Effector memory CD8-positive, alpha-beta T cell (primary cell): ENCODE data around the gene TMEM109.
A peak's percentile ranks its signal among the peaks of the same experiment; 100 is the strongest.

Experiments
- ATAC-seq: fragments of 150-1000 bp; cut with Tn5 transposase; replicated peaks from 2 replicates; pipeline ENCODE4 v1.10.0; 2021; ENCODE audit warnings: mild to moderate bottlenecking, moderate library complexity
- DNase-seq, 3 experiments: peaks; one replicate each; pipeline ENCODE4 v3.0.0; 2021
- H3K27ac Mint-ChIP-seq, 2 donors: one replicate each; pipeline ENCODE4 v1.8.0; 2022; ENCODE audit warnings: mild to moderate bottlenecking in 2 of 2, mixed read lengths in 2 of 2, moderate library complexity in 2 of 2
- H3K27me3 Mint-ChIP-seq, 2 donors: one replicate each; pipeline ENCODE4 v1.8.0; 2022; ENCODE audit warnings: mixed read lengths in 2 of 2
- H3K36me3 Mint-ChIP-seq: one replicate; pipeline ENCODE4 v1.8.0; 2022; ENCODE audit warnings: mild to moderate bottlenecking, moderate library complexity, mixed read lengths; ENCODE audit not compliant: insufficient read depth
- H3K4me1 Mint-ChIP-seq, 2 donors: one replicate each; pipeline ENCODE4 v1.8.0; 2022; ENCODE audit warnings: low read depth in 2 of 2, mixed read lengths in 2 of 2
- H3K4me3 Mint-ChIP-seq, 2 donors: one replicate each; pipeline ENCODE4 v1.8.0; 2022; ENCODE audit warnings: mild to moderate bottlenecking in 2 of 2, mixed read lengths in 2 of 2, moderate library complexity in 2 of 2
- H3K9me3 Mint-ChIP-seq, 2 donors: one replicate each; pipeline ENCODE4 v1.8.0; 2022; ENCODE audit warnings: mixed read lengths in 2 of 2

TMEM109 gene

GRCh38 chr11:60910281-60910687 is 3.7 kb upstream of the TMEM109 start:
- Mint-ChIP-seq H3K9me3 (no peaks in the 10 kb centered on the region), H3K4me3 (no peak overlapping the region), H3K27me3 (no peaks in the 10 kb centered on the region), H3K4me1 (peaks cover 40 to 52% of the 10 kb centered on the region in 2 donors), H3K36me3 (peaks cover 20% of the 10 kb centered on the region), H3K27ac (peak overlapping the region in 1 of 2 donors; percentile 28)
- ATAC-seq, result no peak
- no peak for DNase-seq

DNA sequence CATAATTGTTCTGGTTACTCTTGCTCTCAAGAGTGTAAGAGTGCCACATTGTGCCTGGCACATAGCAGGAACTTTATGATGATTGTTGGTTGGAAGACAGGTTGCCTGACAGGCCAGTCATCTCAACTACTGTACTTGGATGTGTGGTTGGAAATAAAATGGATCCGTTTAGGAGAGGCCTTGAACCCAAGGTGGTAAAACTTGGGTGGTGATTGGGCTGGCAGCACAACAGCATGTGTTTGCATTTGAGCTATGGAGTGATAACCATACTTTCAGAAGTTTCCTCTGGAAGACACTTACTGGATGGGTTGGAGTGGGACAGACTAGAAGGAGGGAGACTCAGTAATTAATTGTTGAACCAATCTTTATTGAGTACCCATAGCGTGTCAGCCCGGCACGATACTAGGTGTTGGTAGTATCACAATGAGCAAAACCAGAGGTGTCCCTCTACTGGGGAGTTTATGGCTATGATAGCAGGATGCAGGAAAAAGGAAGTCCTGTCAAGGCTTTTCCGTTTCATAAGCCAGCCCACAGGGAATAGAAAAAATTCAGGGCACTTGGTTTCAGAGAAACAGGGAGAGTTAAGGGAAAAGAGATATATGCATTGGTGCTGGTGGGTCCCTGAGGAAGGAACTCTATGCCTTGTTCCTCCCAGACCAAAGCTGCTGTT is 3.1 kb upstream of the TMEM109 start:
- Mint-ChIP-seq H3K4me3 (no peak overlapping the region), H3K27me3 (no peaks in the 10 kb centered on the region), H3K9me3 (no peaks in the 10 kb centered on the region), H3K27ac (peak overlapping the region; percentile 28 to 91), H3K4me1 (peaks cover 40 to 52% of the 10 kb centered on the region in 2 donors), H3K36me3 (peaks cover 23% of the 10 kb centered on the region)
- no peak for ATAC-seq
- DNase-seq, result no peak

DNA sequence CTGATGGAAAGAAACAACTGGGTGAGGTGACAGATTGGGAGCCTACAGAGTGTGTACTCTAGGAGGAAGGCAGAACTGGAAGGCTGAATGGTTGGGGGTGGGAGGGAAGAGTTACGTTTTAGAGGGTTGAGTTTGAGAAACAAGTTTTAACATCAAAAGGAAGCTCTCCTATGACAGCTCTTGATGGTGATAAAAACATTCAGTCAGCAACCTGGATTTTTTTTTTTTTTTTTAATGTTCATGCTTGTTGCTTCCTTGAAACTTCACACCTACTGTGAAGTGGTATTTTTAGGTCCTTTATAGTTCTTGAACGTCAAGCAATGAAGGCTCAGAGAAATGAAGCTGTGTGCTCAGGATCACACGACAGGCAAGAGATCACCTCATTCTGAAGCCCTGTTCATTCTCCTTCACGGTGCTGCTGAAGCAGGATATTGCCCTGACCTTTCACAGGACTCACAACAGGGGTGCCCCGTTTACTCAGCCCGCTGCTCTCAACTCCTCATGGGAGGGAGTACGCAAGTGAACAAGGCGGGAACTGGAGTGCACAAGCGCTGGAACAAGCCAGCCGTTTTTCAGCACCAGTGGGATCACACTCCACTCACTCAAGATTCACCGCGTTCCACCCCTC is 1.6 kb upstream of the TMEM109 start:
- Mint-ChIP-seq H3K4me3 (peak overlapping the region; percentile 89 to 95), H3K27ac (peak overlapping the region; percentile 84 to 91), H3K4me1 (peaks cover 44 to 53% of the 10 kb centered on the region in 2 donors), H3K27me3 (no peaks in the 10 kb centered on the region), H3K9me3 (no peaks in the 10 kb centered on the region), H3K36me3 (peaks cover 19% of the 10 kb centered on the region)
- ATAC-seq, result peak; percentile 27
- peak in 1 of 3 experiments; percentile 39 for DNase-seq

GRCh38 chr11:60912851-60913528 is 968 bp upstream of the TMEM109 start:
- Mint-ChIP-seq H3K27me3 (no peaks in the 10 kb centered on the region), H3K36me3 (peaks cover 19% of the 10 kb centered on the region), H3K9me3 (no peaks in the 10 kb centered on the region), H3K4me1 (peaks cover 44 to 50% of the 10 kb centered on the region in 2 donors), H3K4me3 (peak overlapping the region; percentile 89 to 95), H3K27ac (peak overlapping the region; percentile 96 to 97)
- no peak for DNase-seq
- ATAC-seq, result no peak

DNA sequence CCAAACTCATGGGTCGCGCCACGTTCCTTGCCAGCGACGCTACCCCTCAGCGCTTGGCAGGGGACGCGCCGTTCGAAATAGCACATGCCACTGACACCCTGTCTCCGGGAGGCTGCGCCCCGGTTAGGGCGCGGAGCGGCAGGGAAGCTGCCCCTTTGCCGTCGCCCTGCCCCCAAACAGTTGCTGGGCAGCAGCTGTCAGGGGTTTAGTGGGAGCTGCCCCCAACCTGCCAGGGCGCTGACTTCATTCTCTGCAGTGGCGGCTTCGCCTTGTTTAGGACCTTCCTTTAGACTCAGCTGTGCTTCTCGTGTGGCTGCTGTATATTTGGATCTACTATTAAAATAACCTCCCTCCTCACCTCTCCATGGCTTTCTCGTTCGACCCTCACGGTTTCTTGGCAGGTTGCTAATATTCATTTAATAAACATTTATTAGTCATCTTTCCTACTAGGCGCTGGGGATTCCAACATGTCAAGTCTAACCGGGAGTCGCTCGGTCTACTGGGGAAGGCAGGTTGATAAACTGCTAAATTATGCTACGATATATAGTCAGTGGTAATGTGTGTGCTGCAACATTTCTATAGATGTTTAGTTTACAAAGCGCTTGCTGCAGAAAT is 782 bp downstream of the TMEM109 start:
- ATAC-seq (peak; percentile 26), DNase-seq (peak in 1 of 3 experiments; percentile 40)
- H3K4me3 Mint-ChIP-seq, result peak overlapping the region; percentile 89 to 95
- peak overlapping the region; percentile 95 to 97 for H3K27ac Mint-ChIP-seq
- no peaks in the 10 kb centered on the region for H3K27me3 Mint-ChIP-seq
- H3K9me3 Mint-ChIP-seq, result no peaks in the 10 kb centered on the region
- H3K4me1 Mint-ChIP-seq, result peaks cover 46 to 50% of the 10 kb centered on the region in 2 donors
- peaks cover 26% of the 10 kb centered on the region for H3K36me3 Mint-ChIP-seq

DNA sequence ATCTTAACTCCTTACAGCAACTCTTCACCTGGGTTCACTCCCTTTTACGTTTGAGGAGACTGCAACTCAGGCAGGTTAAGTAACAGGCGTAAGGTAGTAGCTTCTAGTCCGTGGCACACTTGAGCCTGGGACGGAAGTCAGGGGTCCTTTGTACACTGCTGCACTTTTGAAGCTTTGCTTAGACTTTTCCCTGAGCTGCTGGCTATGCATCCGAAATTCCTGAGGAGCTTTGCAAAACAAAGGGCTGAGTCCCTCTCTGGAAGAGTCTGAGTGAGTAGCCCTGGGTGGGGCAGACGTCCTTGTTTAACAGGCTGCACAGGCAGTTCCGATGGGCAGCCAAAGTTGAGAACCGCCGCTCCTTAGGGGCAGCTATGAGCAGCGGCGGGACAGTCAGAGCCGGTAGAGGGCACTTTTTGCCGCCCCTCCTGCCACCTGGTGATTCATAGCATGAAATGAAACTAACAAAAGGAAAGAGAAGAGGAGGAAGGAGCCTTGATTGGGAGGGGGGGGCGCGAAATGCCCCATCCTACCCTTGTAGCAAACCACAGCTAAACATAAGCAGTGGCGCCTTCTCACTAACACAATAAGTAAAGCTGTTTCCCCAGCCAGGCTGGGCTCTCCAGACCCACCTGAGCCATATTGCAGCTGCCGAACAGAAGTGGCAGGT is 1.4 kb downstream of the TMEM109 start:
- peak; percentile 56 to 65 (median 60) for DNase-seq
- Mint-ChIP-seq H3K27ac (peak overlapping the region; percentile 95 to 97), H3K27me3 (no peaks in the 10 kb centered on the region), H3K36me3 (peaks cover 33% of the 10 kb centered on the region), H3K4me1 (peaks cover 46 to 50% of the 10 kb centered on the region in 2 donors), H3K4me3 (peak overlapping the region; percentile 89 to 95), H3K9me3 (no peaks in the 10 kb centered on the region)
- peak; percentile 62 for ATAC-seq

DNA sequence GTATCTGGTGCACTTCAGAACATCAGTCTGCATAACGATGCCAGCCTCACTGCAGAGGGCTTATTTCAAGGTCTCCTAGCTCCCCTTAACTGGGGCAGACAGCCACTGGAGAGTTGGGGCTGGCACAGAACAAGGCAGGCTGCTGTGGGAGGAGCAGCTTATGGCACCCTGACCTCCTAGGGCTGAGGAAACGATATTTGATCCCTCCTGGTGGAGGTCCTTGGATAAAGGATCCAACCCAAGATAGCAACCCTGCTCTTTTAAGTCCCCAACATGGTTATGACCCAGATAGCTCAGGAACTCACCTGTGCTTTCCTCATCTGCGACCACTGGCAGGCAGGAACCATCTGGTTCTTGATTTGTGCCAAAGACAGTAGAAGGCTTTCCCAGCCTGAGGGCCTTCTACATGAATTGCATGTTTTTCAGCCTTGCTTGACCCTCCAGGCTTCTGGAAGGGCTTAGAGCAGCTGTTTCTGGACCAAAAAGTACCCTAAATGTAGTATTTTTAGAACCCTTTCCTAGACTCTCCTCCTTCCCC is 2.8 kb downstream of the TMEM109 start:
- ATAC-seq (no peak), DNase-seq (no peak)
- no peaks in the 10 kb centered on the region for H3K9me3 Mint-ChIP-seq
- H3K4me1 Mint-ChIP-seq, result peaks cover 42 to 43% of the 10 kb centered on the region in 2 donors
- no peaks in the 10 kb centered on the region for H3K27me3 Mint-ChIP-seq
- H3K36me3 Mint-ChIP-seq, result peaks cover 43% of the 10 kb centered on the region
- peak overlapping the region; percentile 23 to 95 for H3K4me3 Mint-ChIP-seq
- H3K27ac Mint-ChIP-seq, result peak overlapping the region; percentile 95 to 97

DNA sequence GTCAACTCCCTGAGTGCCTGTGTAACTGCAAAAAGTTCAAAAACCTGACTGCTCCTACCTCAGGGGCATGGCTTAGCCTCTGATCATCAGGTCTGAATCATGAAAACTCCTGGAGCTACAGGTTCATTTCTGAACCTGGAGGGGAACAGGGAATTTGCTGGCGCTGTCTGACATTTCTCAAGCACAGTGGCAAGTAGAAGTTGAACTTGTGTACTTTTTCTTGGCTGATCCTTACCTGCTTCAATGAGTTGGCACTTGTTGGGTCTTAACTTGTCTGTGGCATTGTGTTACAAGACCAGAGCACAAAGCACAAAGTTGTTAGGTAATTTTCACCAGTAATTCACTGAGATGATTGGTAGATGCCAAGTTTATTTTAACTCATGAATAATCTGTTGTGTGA is 3.3 kb downstream of the TMEM109 start:
- Mint-ChIP-seq H3K27me3 (peaks cover 0 to 4% of the 10 kb centered on the region in 2 donors), H3K4me3 (no peak overlapping the region), H3K9me3 (no peaks in the 10 kb centered on the region), H3K27ac (peak overlapping the region; percentile 95 to 97), H3K4me1 (peaks cover 38 to 39% of the 10 kb centered on the region in 2 donors), H3K36me3 (peaks cover 47% of the 10 kb centered on the region)
- DNase-seq (no peak), ATAC-seq (no peak)

- no peak for ATAC-seq
- H3K27ac Mint-ChIP-seq, result no peak overlapping the region
- peaks cover 33 to 34% of the 10 kb centered on the region in 2 donors for H3K4me1 Mint-ChIP-seq
- peaks cover 48% of the 10 kb centered on the region for H3K36me3 Mint-ChIP-seq
- no peak for DNase-seq
- H3K4me3 Mint-ChIP-seq, result no peak overlapping the region
- no peaks in the 10 kb centered on the region for H3K9me3 Mint-ChIP-seq
- H3K27me3 Mint-ChIP-seq, result peaks cover 0 to 15% of the 10 kb centered on the region in 2 donors
These were observed 4.4 kb downstream of the TMEM109 start for GRCh38 chr11:60918251-60918938.

GRCh38 chr11:60918939-60919265 is 4.9 kb downstream of the TMEM109 start:
- Mint-ChIP-seq H3K9me3 (no peaks in the 10 kb centered on the region), H3K27me3 (peaks cover 0 to 20% of the 10 kb centered on the region in 2 donors), H3K27ac (no peak overlapping the region), H3K4me3 (no peak overlapping the region), H3K36me3 (peaks cover 44% of the 10 kb centered on the region), H3K4me1 (peaks cover 29 to 30% of the 10 kb centered on the region in 2 donors)
- ATAC-seq (no peak), DNase-seq (no peak)

GRCh38 chr11:60919320-60919719 is 5.4 kb downstream of the TMEM109 start:
- peaks cover 27 to 31% of the 10 kb centered on the region in 2 donors for H3K4me1 Mint-ChIP-seq
- peaks cover 0 to 23% of the 10 kb centered on the region in 2 donors for H3K27me3 Mint-ChIP-seq
- H3K27ac Mint-ChIP-seq, result no peak overlapping the region
- DNase-seq (no peak), ATAC-seq (no peak)
- H3K4me3 Mint-ChIP-seq, result no peak overlapping the region
- H3K9me3 Mint-ChIP-seq, result no peaks in the 10 kb centered on the region
- peaks cover 41% of the 10 kb centered on the region for H3K36me3 Mint-ChIP-seq

DNA sequence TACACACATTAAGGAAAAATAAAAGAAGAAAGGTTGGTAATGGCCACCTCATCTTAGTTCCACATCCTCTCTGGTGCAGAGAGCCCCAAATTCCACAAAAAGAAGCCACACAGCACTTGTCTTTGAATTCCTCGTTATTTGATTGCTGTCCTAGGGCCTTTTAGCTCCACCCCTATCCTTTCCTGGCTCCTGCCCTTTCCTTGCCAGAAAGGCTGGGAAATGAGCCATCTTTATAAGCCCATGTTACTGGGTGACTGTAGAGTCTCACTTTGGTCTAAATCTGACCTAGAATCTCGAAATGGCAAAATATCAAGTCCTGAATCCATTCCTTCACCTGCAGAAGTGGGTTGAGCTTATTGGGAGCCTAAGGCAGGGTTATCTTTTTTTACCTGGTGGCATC is 6.0 kb downstream of the TMEM109 start:
- peaks cover 38% of the 10 kb centered on the region for H3K36me3 Mint-ChIP-seq
- no peak overlapping the region for H3K4me3 Mint-ChIP-seq
- no peak for ATAC-seq
- peaks cover under 1 to 25% of the 10 kb centered on the region in 2 donors for H3K27me3 Mint-ChIP-seq
- H3K9me3 Mint-ChIP-seq, result no peaks in the 10 kb centered on the region
- H3K27ac Mint-ChIP-seq, result no peak overlapping the region
- peaks cover 24 to 28% of the 10 kb centered on the region in 2 donors for H3K4me1 Mint-ChIP-seq
- no peak for DNase-seq
